ENCODE results near the gene ANKRD13B.
"Not testable (repeated sequence)": the region's sequence is repeated elsewhere in the genome, so short reads cannot be mapped to it uniquely, and the experiment has no call there.

Gene ANKRD13B

GRCh38 chr17:29592850-29593551 is at the start of gene ANKRD13B:
Gene ANKRD13B, plus strand, starts transcription at chr17:29593132. Its CDS starts 490 bp downstream, at chr17:29593622.
- H3K9me3 Mint-ChIP-seq: no peaks in the 10 kb centered on the region
- DNase-seq (ENCODE audit: low spot score in 2 of 2) (no peak), ATAC-seq (replicated peaks; ENCODE audit: extremely low read depth, poor library complexity, severe bottlenecking) (no peak)
- H3K27me3 Mint-ChIP-seq: no peaks in the 10 kb centered on the region
- peak within 1 kb of the TSS; percentile 81 for H3K4me3 Mint-ChIP-seq
- peaks cover 2% of the 10 kb centered on the region for H3K36me3 Mint-ChIP-seq (ENCODE audit: insufficient read depth)
- no peak within 1 kb of the TSS for H3K27ac Mint-ChIP-seq (ENCODE audit: low read depth)
- H3K4me1 Mint-ChIP-seq: peaks cover 31% of the 10 kb centered on the region

- Mint-ChIP-seq H3K9me3 (no peaks in the 10 kb centered on the region), H3K27ac (ENCODE audit: low read depth) (no peak overlapping the region), H3K4me3 (no peak overlapping the region), H3K36me3 (ENCODE audit: insufficient read depth) (peaks cover 36% of the 10 kb centered on the region), H3K27me3 (no peaks in the 10 kb centered on the region), H3K4me1 (peaks cover 5% of the 10 kb centered on the region)
- DNase-seq (ENCODE audit: low spot score in 2 of 2): no peak
- no peak for ATAC-seq (replicated peaks; ENCODE audit: extremely low read depth, poor library complexity, severe bottlenecking)
Observed at GRCh38 chr17:29544066-29544465, 48.9 kb upstream of the ANKRD13B start.

- no peaks in the 10 kb centered on the region for H3K27me3 Mint-ChIP-seq
- peaks cover 5% of the 10 kb centered on the region for H3K4me1 Mint-ChIP-seq
- DNase-seq (ENCODE audit: low spot score in 2 of 2) (no peak), ATAC-seq (replicated peaks; ENCODE audit: extremely low read depth, poor library complexity, severe bottlenecking) (no peak)
- H3K36me3 Mint-ChIP-seq (ENCODE audit: insufficient read depth): peaks cover 23% of the 10 kb centered on the region
- H3K9me3 Mint-ChIP-seq: no peaks in the 10 kb centered on the region
- no peak overlapping the region for H3K4me3 Mint-ChIP-seq
- peak overlapping the region; percentile 85 for H3K27ac Mint-ChIP-seq (ENCODE audit: low read depth)
Observed at GRCh38 chr17:29546085-29546484, 46.8 kb upstream of the ANKRD13B start.

GRCh38 chr17:29546830-29547229 is 46.1 kb upstream of the ANKRD13B start:
- Mint-ChIP-seq H3K4me1 (peaks cover 5% of the 10 kb centered on the region), H3K9me3 (no peaks in the 10 kb centered on the region), H3K27ac (ENCODE audit: low read depth) (no peak overlapping the region), H3K4me3 (no peak overlapping the region), H3K27me3 (no peaks in the 10 kb centered on the region), H3K36me3 (ENCODE audit: insufficient read depth) (peaks cover 22% of the 10 kb centered on the region)
- no peak for ATAC-seq (replicated peaks; ENCODE audit: extremely low read depth, poor library complexity, severe bottlenecking)
- DNase-seq (ENCODE audit: low spot score in 2 of 2): no peak

- H3K27me3 Mint-ChIP-seq: no peaks in the 10 kb centered on the region
- H3K27ac Mint-ChIP-seq (ENCODE audit: low read depth): no peak overlapping the region
- no peaks in the 10 kb centered on the region for H3K9me3 Mint-ChIP-seq
- H3K4me3 Mint-ChIP-seq: no peak overlapping the region
- ATAC-seq (replicated peaks; ENCODE audit: extremely low read depth, poor library complexity, severe bottlenecking): peak; percentile 58
- no peak for DNase-seq (ENCODE audit: low spot score in 2 of 2)
- peaks cover 5% of the 10 kb centered on the region for H3K4me1 Mint-ChIP-seq
- H3K36me3 Mint-ChIP-seq (ENCODE audit: insufficient read depth): peaks cover 7% of the 10 kb centered on the region
Observed at GRCh38 chr17:29549177-29549923, 43.6 kb upstream of the ANKRD13B start.

GRCh38 chr17:29555840-29556239 is 37.1 kb upstream of the ANKRD13B start:
- H3K36me3 Mint-ChIP-seq (ENCODE audit: insufficient read depth): peaks cover 9% of the 10 kb centered on the region
- ATAC-seq (replicated peaks; ENCODE audit: extremely low read depth, poor library complexity, severe bottlenecking): no peak
- H3K4me1 Mint-ChIP-seq: peaks cover 25% of the 10 kb centered on the region
- H3K4me3 Mint-ChIP-seq: no peak overlapping the region
- no peak for DNase-seq (ENCODE audit: low spot score in 2 of 2)
- H3K27ac Mint-ChIP-seq (ENCODE audit: low read depth): peak overlapping the region; percentile 83
- H3K9me3 Mint-ChIP-seq: no peaks in the 10 kb centered on the region
- H3K27me3 Mint-ChIP-seq: no peaks in the 10 kb centered on the region

- Mint-ChIP-seq H3K9me3 (no peaks in the 10 kb centered on the region), H3K27me3 (no peaks in the 10 kb centered on the region), H3K4me1 (peaks cover 32% of the 10 kb centered on the region), H3K27ac (ENCODE audit: low read depth) (peak overlapping the region; percentile 83), H3K4me3 (no peak overlapping the region), H3K36me3 (ENCODE audit: insufficient read depth) (peaks cover 11% of the 10 kb centered on the region)
- ATAC-seq (replicated peaks; ENCODE audit: extremely low read depth, poor library complexity, severe bottlenecking) (no peak), DNase-seq (ENCODE audit: low spot score in 2 of 2) (no peak)
Observed at GRCh38 chr17:29557085-29557738, 35.7 kb upstream of the ANKRD13B start.

GRCh38 chr17:29557739-29558116 is 35.2 kb upstream of the ANKRD13B start:
- no peaks in the 10 kb centered on the region for H3K9me3 Mint-ChIP-seq
- peak; percentile 41 for ATAC-seq (replicated peaks; ENCODE audit: extremely low read depth, poor library complexity, severe bottlenecking)

GRCh38 chr17:29558139-29558538 is 34.8 kb upstream of the ANKRD13B start:
- not testable (repeated sequence) for H3K27me3 Mint-ChIP-seq; H3K9me3 Mint-ChIP-seq; DNase-seq (ENCODE audit: low spot score in 2 of 2); ATAC-seq (replicated peaks; ENCODE audit: extremely low read depth, poor library complexity, severe bottlenecking); H3K4me3 Mint-ChIP-seq
- Mint-ChIP-seq H3K36me3 (ENCODE audit: insufficient read depth) (peaks cover 15% of the 10 kb centered on the region), H3K4me1 (peaks cover 39% of the 10 kb centered on the region), H3K27ac (ENCODE audit: low read depth) (peak overlapping the region; percentile 83)

More at GRCh38 chr17:29557739-29558116, 35.2 kb upstream of the ANKRD13B start:
- Mint-ChIP-seq H3K4me1 (peaks cover 37% of the 10 kb centered on the region), H3K27ac (ENCODE audit: low read depth) (peak overlapping the region; percentile 83), H3K27me3 (no peaks in the 10 kb centered on the region), H3K36me3 (ENCODE audit: insufficient read depth) (peaks cover 15% of the 10 kb centered on the region), H3K4me3 (no peak overlapping the region)
- DNase-seq (ENCODE audit: low spot score in 2 of 2): no peak

GRCh38 chr17:29559640-29560039 is 33.3 kb upstream of the ANKRD13B start:
- Mint-ChIP-seq H3K4me1 (peaks cover 48% of the 10 kb centered on the region), H3K9me3 (no peaks in the 10 kb centered on the region), H3K27me3 (no peaks in the 10 kb centered on the region), H3K36me3 (ENCODE audit: insufficient read depth) (peaks cover 15% of the 10 kb centered on the region), H3K4me3 (no peak overlapping the region), H3K27ac (ENCODE audit: low read depth) (no peak overlapping the region)
- DNase-seq (ENCODE audit: low spot score in 2 of 2) (no peak), ATAC-seq (replicated peaks; ENCODE audit: extremely low read depth, poor library complexity, severe bottlenecking) (no peak)

GRCh38 chr17:29560316-29560715 is 32.6 kb upstream of the ANKRD13B start:
- peaks cover 15% of the 10 kb centered on the region for H3K36me3 Mint-ChIP-seq (ENCODE audit: insufficient read depth)
- H3K9me3 Mint-ChIP-seq: no peaks in the 10 kb centered on the region
- no peak overlapping the region for H3K4me3 Mint-ChIP-seq
- H3K27me3 Mint-ChIP-seq: no peaks in the 10 kb centered on the region
- ATAC-seq (replicated peaks; ENCODE audit: extremely low read depth, poor library complexity, severe bottlenecking) (no peak), DNase-seq (ENCODE audit: low spot score in 2 of 2) (no peak)
- peak overlapping the region; percentile 75 for H3K27ac Mint-ChIP-seq (ENCODE audit: low read depth)
- peaks cover 48% of the 10 kb centered on the region for H3K4me1 Mint-ChIP-seq

- ATAC-seq (replicated peaks; ENCODE audit: extremely low read depth, poor library complexity, severe bottlenecking) (no peak), DNase-seq (ENCODE audit: low spot score in 2 of 2) (no peak)
- Mint-ChIP-seq H3K27ac (ENCODE audit: low read depth) (peak overlapping the region; percentile 75), H3K27me3 (no peaks in the 10 kb centered on the region), H3K4me3 (peak overlapping the region; percentile 38), H3K4me1 (peaks cover 54% of the 10 kb centered on the region), H3K36me3 (ENCODE audit: insufficient read depth) (peaks cover 17% of the 10 kb centered on the region), H3K9me3 (no peaks in the 10 kb centered on the region)
Observed at GRCh38 chr17:29561554-29562517, 31.1 kb upstream of the ANKRD13B start.

Data from central memory CD8-positive, alpha-beta T cell (primary cell).